Fibroblast of peridontal ligament (primary cell): ENCODE data around the gene MAOB.
"Not testable (repeated sequence)": the region's sequence is repeated elsewhere in the genome, so short reads cannot be mapped to it uniquely, and the experiment has no call there.

Experiments used
- DNase-seq: peaks from one replicate; pipeline ENCODE4 v3.0.0-alpha.2; 2010; ENCODE audit errors: extremely low read depth

MAOB gene

DNA sequence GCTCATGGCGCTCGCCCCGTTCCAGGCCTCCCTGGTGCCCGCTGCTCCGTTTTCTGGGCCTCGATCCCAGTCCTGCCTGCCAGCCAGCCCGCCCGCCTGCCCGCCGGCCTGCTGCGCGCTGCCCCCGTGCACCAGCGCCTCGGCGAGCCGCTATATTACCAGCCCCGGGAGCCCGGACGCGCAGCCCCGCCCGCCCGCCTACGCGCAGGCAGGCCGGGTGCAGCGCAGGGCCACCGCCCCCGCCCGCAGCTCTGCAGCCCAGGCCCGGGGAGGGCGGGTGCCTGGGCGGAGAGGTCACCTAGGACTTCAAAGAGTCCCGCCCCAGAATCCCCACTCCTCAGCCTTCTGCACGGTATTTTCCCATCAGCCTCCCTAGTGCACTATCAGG lies at the start of gene MAOB:
MAOB (minus strand) TSS at position 157 of the 388 bp plus-strand sequence; CDS start at position 6, 151 bp downstream.
- DNase-seq: no peak

GRCh38 chrX:43922032-43922431 lies 39.8 kb upstream of the MAOB start:
- DNase-seq: not testable (repeated sequence)

GRCh38 chrX:43910772-43911171 lies 28.5 kb upstream of the MAOB start:
- not testable (repeated sequence) for DNase-seq

- DNase-seq: no peak
These were observed 27.8 kb upstream of the MAOB start for GRCh38 chrX:43910012-43910411.

GRCh38 chrX:43909141-43909540 lies 26.9 kb upstream of the MAOB start:
- no peak for DNase-seq

GRCh38 chrX:43899878-43900815 lies 17.9 kb upstream of the MAOB start:
- DNase-seq: no peak

- DNase-seq: no peak
These were observed 16.3 kb upstream of the MAOB start for GRCh38 chrX:43898406-43899035.

DNA sequence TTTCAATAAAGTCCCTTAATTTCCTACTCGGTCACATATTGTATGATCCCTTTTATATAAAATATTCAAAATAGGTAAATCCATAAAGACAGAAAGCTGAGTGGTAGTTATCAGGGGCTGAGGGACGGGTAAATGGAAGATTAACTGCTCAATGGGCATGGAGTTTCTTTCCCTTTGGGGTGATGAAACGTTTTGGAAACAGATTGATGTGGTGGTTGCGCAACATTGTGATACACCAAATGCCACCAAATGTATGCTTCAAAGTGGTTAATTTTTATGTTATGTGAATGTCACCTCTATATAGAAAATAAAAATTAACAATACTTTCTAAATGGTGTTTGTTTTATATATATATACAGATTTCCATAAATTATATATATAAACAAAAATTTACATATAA lies 15.0 kb upstream of the MAOB start:
- no peak for DNase-seq

DNA sequence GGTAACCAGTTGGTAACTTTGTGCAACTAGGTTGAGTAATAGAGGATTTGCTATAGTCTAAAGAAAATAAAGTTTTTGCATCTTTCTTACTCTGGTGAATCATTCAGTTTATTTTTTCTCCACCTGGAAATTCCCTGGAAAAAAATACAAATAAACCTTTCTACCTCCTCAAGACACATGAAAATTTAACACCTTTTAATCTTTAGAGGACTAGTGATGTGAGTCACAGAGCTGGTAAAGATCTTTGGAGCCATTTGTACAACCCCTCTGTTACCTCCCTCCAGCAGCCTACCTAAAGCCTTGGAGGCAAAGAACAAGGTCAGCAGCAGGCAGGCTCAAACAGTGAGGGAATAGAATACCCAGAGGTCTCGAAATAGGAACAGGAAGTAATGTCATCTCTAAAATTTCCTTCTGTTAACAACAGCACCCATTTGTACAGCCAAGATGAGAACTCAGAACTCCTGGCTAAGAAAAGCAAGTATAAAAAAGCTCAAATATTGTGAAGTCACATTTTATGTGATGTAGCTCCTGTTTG lies 10.2 kb upstream of the MAOB start:
- DNase-seq: no peak

DNA sequence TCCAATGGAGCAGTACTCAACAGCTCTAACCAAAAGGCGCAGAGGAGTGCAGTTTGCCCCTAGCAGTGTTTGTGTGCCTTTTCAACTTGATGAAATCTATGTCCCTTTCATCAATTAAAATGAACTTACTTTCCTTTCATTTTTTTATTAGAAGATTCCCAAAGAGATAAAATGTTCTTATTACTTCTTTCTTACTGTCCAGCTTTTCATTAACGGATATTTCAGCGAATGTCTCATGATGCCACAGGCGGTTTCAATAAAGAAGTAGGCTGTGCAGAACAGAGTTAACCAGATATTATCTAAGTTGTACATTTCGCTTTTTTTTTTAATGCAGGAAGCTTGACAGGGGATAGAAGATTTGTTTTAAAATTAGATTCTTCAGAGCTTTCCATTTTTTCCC lies 3.4 kb upstream of the MAOB start:
- DNase-seq: no peak

DNA sequence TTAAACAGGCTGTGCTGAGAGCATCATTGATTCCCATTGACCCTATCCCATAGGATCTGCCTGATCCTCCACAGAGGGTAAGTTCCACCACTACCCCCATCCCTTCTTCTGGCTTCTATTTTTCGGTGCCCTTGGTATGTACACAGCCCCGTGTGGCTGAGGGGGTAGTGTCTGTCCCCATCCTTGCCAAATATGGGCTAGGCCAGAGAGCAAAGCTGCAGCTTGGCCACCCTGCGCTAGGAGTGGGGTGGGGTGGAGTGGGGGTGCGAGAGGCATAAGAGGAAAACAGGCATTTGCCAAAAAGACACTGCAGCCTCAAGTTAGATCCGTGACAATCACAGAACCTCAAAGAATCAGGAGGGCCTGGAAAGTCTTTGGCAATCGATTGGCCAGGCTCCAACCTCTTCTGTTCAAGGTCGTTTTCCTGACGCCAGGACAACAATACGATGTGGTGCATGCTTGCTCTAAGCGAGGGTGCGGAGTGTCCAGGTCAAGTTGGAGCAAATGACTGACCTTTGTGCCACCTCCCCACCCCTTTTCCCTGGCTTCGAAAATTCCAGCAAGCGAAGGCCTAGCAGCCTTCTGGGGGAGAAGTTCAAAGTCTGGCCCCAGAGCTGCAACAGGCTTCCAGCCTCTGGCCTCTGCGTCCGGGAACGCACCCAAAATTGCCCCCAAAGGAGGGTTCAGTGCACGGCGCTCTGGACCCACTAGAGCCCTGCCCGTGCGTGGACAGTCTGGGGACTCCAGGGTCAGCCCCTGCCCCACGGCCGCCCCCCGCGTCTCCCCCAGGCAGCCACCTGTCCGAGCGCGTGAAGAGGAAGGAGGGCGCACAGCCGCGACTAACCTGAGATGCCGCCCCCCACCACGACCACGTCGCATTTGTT lies 598 bp downstream of the MAOB start:
- DNase-seq: no peak

- no peak for DNase-seq
These were observed 1.8 kb downstream of the MAOB start for GRCh38 chrX:43880425-43880824.

DNA sequence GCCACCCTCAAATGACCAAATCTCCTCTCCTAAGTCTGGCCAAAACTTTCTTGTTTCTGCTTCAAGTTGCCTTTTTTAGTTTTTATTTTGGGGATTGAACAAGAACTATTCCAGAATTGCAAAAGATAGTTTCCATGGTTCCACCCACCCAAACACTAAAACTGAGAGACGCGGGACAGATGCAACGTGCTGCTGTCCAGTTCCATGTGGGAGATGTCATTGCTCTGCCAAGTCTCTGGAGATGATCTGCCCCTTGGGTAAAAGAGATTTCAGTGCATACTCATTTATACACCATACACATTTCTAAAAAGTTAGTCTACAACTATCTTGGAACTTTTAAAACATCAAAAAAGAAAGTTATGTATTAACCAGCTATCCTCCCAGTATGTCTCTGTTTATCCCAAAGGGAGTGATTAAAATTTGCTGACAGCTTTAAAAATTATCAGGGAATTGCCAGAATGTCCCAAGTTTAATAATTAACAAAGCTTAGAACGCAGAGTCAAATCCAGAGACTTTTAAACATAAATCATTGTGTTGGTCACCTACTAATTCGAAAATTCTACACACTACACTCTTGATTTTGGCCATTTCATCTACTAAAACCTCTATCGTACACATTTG lies 3.2 kb downstream of the MAOB start:
- no peak for DNase-seq

GRCh38 chrX:43876680-43877079 lies 5.6 kb downstream of the MAOB start:
- no peak for DNase-seq

- no peak for DNase-seq
These were observed 11.4 kb downstream of the MAOB start for GRCh38 chrX:43870758-43871419.

GRCh38 chrX:43870011-43870410 lies 12.2 kb downstream of the MAOB start:
- no peak for DNase-seq

- DNase-seq: no peak
These were observed 13.5 kb downstream of the MAOB start for GRCh38 chrX:43868791-43869190.

GRCh38 chrX:43866423-43866822 lies 15.8 kb downstream of the MAOB start:
- DNase-seq: no peak

GRCh38 chrX:43865791-43866190 lies 16.5 kb downstream of the MAOB start:
- no peak for DNase-seq

GRCh38 chrX:43862434-43862833 lies 19.8 kb downstream of the MAOB start:
- DNase-seq: no peak

GRCh38 chrX:43861750-43862149 lies 20.5 kb downstream of the MAOB start:
- DNase-seq: no peak
